GM18868 (cell line): ENCODE data around the gene MRRF.
"Not testable (repeated sequence)": the region's sequence is repeated elsewhere in the genome, so short reads cannot be mapped to it uniquely, and the experiment has no call there.

ENCODE experiments used
- ATAC-seq: cut with Tn5 transposase; IDR thresholded peaks from one replicate; pipeline ENCODE4 v1.9.1; 2021; ENCODE audit warnings: mild to moderate bottlenecking, moderate library complexity; ENCODE audit not compliant: unreplicated experiment

Gene MRRF

GRCh38 chr9:122350577-122351355, 86.1 kb downstream of the MRRF start:
- peak; percentile 87 for ATAC-seq

DNA sequence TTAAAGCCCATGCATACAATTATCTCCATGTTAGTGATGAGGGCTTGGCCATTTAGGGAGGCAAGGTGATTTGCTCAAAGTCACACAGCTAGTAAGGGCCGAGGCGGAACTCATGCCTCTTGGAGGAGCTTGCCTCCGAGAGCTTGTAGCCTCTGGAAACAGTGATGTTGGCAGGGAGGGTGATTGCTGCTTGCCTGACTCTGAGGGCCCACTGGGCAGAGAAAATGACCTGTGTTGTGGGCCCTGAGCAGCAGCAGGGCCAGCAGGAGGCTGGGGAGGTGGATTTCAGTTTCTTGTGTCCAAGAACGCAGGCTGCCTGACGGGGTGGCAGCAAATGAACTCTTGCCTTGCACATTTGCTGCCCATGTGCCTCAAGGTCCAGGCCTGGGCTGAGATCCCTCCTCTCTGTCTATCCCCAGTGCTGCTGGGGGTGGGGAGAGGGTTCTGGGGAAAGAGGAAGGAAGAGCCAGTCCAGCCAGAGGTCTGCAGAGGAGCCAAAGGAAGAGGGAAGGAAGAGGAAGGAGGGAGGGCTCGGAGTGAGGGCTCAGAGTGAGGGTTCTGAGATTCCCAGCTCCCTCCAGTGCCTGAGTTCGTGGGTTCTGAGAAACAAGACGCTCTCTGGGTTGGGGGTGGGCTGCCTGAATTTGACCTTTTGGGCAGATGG, 90.0 kb downstream of the MRRF start:
- no peak for ATAC-seq

- ATAC-seq, result no peak
These were observed 90.7 kb downstream of the MRRF start for GRCh38 chr9:122355336-122355875.

GRCh38 chr9:122356627-122357026, 91.9 kb downstream of the MRRF start:
- no peak for ATAC-seq

GRCh38 chr9:122360891-122361290, 96.2 kb downstream of the MRRF start:
- ATAC-seq, result no peak

DNA sequence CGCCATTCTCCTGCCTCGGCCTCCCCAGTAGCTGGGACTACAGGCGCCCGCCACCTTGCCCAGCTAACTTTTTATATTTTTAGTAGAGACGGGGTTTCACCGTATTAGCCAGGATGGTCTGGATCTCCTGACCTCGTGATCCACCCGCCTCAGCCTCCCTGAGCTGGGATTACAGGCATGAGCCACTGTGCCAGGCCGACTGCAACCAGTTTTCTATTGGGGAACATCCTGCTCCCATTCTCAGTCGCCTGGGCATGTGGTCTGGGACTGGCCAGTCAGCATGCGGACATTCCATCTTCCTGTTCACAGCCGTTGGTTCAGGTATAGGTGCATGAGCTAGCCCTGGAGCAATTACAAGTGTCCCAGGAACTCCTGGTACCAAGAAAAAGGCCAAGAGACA, 98.4 kb downstream of the MRRF start:
- not testable (repeated sequence) for ATAC-seq

- ATAC-seq, result no peak
These were observed 99.6 kb downstream of the MRRF start for GRCh38 chr9:122364117-122364782.

DNA sequence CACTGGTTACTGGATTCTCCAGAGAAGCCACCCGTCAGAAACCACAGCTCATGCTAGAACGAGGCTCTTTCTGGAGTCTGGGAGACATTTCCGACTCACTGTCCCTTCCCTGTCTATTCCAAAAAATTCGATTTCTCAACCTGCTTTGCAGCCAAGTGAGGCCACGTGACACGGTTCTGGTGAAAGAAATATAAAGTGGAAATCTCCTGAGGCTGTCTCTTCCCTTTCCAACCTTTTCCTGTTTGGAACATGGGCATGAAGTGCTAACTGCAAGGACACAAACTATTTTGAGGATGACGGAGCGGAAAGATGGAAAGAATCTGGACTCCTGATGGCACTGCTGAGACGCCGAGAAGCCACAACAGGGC, 100.1 kb downstream of the MRRF start:
- no peak for ATAC-seq

DNA sequence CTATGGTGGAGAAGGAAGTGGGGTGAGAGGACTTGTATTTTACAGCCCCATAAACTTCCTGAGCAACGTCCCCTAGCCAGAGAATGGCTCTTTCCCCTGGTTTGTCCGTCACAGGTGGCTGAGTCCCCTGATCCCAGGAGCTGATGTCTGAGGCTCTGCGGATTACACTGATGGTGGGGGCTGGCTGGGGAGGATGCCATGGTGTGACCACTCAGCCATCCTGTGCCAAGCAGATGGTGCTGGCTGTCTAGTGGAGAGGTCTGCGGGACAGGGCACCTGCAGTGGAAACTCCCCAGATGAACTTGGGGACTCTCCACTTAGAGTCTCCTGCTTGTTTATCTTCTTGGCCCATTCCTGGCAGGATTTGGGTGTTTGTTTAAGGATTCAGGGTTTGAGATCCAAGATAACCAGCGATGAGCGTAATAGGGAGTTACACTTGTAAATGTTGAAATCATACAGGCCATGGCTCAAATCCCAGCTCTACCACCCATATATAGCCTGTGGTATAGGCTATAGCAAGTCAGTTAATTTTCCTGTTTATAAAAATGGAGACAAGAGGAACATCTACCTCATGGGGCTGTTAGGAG, 101.5 kb downstream of the MRRF start:
- ATAC-seq, result no peak

DNA sequence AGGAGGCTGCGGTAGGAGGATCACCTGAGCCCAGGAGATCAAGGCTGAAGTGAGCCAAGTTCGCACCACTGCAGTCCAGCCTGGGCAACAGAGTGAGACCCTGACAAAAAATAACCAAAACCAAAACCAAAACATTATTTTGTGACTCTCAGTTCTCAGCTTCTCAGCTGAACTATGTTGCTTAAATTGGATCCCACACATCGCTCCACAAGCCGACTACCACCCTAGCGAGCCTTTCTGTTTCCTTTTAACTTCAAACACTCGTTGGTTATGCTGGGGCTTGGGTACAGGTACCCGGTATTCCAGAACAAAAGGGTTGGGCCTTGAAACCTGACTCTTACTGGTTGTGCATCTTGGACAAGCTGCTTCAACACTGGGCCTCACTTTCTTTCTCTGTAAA, 102.4 kb downstream of the MRRF start:
- ATAC-seq, result no peak

DNA sequence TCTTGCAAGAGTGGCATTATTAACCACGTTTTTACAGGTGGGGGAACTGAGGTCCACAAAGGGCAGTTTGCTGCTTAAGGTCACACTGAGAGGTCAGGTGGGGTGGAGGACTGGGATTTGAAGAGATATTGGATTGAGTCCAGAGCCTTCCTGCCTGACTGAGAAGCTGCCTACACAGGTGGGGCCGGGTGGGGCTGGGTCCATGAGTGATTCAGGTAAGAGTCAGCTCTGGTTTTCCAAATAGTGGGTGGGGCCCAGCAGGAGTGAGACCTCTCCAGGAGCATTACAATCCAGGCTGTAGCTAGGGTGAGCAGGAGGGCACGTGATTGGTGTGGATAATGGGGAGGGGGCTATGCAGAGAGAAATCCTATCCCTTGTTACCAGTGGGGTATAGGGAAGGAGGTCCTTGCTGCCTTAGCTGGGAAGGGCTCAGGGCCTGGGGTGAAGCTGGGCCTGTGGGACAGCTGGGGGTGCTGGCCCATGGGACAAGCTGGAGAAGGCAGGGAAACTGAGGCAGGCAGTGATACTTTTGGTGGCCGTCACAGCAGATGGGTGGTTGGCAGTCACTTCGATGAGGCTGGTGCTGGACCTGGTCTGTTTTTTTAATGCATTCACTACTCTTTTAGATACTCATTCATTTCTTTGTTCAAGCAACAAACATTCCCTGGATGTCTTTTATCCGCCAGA, 103.2 kb downstream of the MRRF start:
- no peak for ATAC-seq

DNA sequence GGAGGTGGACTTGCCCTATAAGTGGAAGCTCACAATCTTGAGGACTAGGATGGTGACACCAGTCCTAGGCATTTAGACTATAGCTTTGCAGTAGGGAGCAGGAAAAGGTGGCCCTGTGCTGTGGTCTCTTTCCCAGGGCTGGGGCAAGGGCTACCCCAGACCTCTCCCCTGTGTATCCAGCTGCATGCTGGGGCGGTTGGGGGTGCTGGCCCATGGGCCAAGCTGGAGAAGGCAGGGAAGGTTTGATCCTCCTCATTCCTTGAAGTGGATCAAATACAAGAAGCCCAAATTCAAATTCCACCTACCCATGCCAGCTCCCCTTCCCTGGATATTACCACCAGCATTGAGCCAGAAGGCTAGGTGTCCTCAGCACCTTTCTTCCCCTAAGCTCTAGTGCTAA, 104.0 kb downstream of the MRRF start:
- ATAC-seq, result no peak

DNA sequence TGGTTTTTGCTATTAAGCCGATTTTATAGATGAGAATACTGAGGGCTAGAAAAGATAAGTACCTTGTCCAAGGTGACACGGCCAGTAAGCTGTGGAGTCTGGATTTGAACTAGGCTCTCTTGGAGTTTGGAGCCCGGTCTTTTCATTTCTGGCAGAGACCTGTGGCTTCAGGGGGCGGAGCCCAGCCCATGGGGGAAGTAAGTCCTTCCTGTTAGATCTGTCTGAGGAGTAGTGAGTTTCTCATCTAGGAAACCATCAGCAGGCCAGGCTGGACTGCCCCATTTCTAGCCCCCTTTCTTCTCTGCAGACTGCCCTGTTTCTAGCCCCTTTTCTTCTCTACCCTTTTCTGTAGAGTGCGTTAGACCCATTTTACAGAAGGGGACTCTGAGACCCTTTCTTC, 105.6 kb downstream of the MRRF start:
- ATAC-seq, result peak; percentile 41

GRCh38 chr9:122370869-122371755, 106.4 kb downstream of the MRRF start, which contains the start of gene PTGS1:
PTGS1 (plus strand) TSS chr9:122371024; CDS start chr9:122371085, 61 bp downstream.
- ATAC-seq, result peak; percentile 57

- ATAC-seq, result no peak
These were observed 107.2 kb downstream of the MRRF start for GRCh38 chr9:122371846-122372245.

DNA sequence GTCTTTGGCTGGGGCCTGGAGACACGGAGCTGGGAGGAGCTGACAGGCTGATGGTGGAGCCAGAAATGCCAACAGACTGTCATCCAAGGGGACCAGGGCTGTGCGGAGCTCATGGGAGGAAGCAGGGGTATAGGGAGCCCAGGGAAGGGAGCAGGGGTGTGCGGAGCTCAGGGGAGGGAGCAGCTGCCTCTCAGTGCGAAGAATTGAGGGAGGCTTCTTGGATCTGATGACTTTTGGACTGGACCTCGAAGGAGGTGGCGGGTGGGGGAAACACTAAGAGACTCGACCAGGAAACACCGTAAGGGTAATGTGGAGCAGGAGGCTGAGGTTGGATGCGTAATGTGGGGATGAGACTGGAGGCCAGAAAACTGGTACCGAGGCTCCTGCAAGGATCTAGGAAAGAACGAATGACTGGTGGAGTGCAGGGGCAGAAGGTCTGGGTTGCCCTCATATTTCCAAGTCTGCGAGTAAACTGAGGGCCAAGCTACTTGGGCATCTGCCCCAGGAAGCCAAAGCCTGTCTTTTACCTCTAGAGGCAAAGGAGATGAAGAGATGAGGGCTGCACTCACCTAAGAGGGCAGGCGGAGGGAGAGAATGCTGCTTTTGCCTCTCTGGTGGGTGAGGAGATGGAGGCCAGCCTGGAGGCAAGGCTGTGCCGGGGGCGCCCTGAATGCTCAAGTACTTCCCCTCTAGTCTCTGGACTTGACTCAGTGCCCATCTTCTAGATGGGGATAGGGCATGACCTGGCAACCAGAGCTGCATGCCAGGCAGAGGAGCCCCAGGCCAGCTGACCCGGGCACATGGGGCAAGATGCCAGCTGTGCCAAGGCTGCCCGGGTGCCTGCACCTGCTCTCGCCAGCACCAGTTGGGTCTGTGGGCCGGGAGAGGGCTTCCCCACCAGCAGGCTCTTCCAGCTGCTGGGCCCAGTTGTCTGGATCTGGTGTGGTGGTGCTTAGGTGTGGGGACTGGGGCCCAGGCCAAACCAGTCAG, 108.5 kb downstream of the MRRF start:
- ATAC-seq, result no peak

DNA sequence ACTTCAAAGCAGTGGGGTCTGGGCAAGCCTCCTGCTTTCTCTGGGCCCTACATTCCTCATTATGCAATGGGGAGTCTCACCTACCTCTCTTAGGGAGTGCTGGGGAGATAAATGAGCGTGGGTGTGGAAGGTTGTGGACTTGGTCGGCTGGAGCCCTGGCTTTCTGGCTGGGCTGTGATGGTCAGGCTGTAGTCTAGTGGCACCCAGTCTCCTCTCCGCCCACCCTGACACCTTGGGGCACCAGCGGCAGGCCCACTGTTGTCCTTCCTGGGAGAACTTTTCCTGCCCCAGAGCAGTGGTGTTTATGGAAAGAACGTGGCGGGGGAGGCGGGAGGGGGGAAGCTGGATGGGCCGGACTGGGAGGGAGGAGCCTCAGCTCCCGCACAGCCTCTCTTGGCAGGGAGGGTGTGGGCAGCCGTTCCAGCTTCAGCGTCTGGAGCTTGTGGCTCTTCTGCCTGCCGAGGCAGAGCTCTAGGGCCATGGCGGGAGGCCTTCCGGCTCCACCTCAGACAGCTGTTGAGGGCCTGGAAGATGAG, 110.3 kb downstream of the MRRF start:
- ATAC-seq, result no peak

DNA sequence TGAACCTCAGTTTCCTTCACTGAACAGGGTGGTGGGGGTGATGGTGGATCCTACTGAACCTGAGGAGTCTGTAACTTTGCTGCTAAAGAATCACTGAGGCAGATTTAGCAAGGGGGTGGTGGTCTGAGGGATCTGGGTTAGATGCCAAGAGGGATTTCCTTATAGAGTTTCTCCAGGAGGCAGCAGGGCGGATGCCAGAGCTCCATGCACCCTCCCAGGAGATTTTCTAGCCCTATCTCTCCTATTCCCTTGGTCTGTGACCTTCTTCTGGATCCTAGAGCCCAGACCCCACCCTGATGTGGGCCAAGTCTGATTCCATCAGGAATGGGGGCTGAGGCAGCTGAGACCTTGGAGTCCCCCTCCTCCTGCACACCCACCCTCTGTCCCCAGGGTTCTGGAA, 112.1 kb downstream of the MRRF start:
- ATAC-seq, result no peak
